Sigmoid colon (tissue), 4 donors: ENCODE results near the gene PPP3R1.

Experiments
- POLR2AphosphoS5 ChIP-seq, 4 donors: sonication (generic); formaldehyde crosslinking; IDR thresholded peaks; one replicate each; pipeline ENCODE4 v1.6.1; 2017; ENCODE audit warnings: antibody characterized with exemption in 4 of 4
- TF ChIP-seq, protein P1 (sequence below), 4 experiments: fragments of 450-650 bp in 3 of 4; fragments of 200-600 bp in 1 of 4; IDR thresholded peaks; one replicate each; pipeline ENCODE4 v1.5.1; 2016 to 2019; ENCODE audit warnings: antibody characterized with exemption in 4 of 4, mild to moderate bottlenecking in 3 of 4, moderate library complexity in 2 of 4

- TF ChIP-seq, protein P1, sequence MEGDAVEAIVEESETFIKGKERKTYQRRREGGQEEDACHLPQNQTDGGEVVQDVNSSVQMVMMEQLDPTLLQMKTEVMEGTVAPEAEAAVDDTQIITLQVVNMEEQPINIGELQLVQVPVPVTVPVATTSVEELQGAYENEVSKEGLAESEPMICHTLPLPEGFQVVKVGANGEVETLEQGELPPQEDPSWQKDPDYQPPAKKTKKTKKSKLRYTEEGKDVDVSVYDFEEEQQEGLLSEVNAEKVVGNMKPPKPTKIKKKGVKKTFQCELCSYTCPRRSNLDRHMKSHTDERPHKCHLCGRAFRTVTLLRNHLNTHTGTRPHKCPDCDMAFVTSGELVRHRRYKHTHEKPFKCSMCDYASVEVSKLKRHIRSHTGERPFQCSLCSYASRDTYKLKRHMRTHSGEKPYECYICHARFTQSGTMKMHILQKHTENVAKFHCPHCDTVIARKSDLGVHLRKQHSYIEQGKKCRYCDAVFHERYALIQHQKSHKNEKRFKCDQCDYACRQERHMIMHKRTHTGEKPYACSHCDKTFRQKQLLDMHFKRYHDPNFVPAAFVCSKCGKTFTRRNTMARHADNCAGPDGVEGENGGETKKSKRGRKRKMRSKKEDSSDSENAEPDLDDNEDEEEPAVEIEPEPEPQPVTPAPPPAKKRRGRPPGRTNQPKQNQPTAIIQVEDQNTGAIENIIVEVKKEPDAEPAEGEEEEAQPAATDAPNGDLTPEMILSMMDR (IDR thresholded peaks at IDR 0.05) = no peak
- TF ChIP-seq POLR2AphosphoS5 (IDR thresholded peaks at IDR 0.05) = no peak
Observed at GRCh38 chr2:68187329-68187728, 65.0 kb downstream of the PPP3R1 start.
